PC-3 (cell line): ENCODE results near the gene PTGIR. TPM values are rescaled to one million over a fixed set of nuclear protein-coding genes. Genes with fewer than 3 reads are reported as not detected.

Experiments used
- ATAC-seq: fragments of 200-7000 bp; cut with Tn5 transposase; 2 replicates; pipeline ENCODE4 v1.9.1; 2020; ENCODE audit warnings: mild to moderate bottlenecking, moderate library complexity
- BruUV-seq: library from RNA; stranded (reverse); fragments of 400-500 nt; replicated peaks from 2 replicates; lab custom pipeline; 2021; lab: Mats Ljungman, UMichigan
- CTCF ChIA-PET: fragments of 300-600 bp; sonication (Branson Sonifier 250); formaldehyde crosslinking; loops from one replicate; lab custom pipeline; 2022; ENCODE audit warnings: antibody characterized with exemption; lab: Charles Lee
- POLR2A ChIA-PET: fragments of 300-600 bp; sonication (Branson Sonifier 250); formaldehyde crosslinking; loops from one replicate; lab custom pipeline; 2022; ENCODE audit warnings: antibody characterized with exemption; ENCODE audit not compliant: unreplicated experiment; lab: Charles Lee
- DNase-seq: peaks from one replicate; pipeline ENCODE4 v3.0.0-alpha.2; 2015
- H2AFZ ChIP-seq: fragments of 300-600 bp; sonication (generic); 2 replicates; pipeline ENCODE4 v1.6.0; 2016; ENCODE audit warnings: antibody characterized with exemption, low read length
- H3F3A ChIP-seq: fragments of 300-600 bp; sonication (generic); one replicate; pipeline ENCODE4 v1.6.0; 2017; ENCODE audit warnings: antibody characterized with exemption, low read length, control low read depth, mild to moderate bottlenecking; ENCODE audit not compliant: unreplicated experiment
- H3K27ac ChIP-seq: fragments of 300-600 bp; sonication (generic); 2 replicates; pipeline ENCODE4 v1.5.1; 2016; ENCODE audit warnings: mild to moderate bottlenecking, low read length
- H3K27me3 ChIP-seq: fragments of 300-600 bp; sonication (generic); 2 replicates; pipeline ENCODE4 v1.6.1; 2016; ENCODE audit warnings: low read length, mixed read lengths
- H3K36me3 ChIP-seq: fragments of 300-600 bp; sonication (generic); 2 replicates; pipeline ENCODE4 v1.6.1; 2016; ENCODE audit warnings: low read depth, mixed run types, low read length, mixed read lengths
- H3K4me1 ChIP-seq: fragments of 300-600 bp; sonication (generic); 2 replicates; pipeline ENCODE4 v1.5.1; 2016; ENCODE audit warnings: low read length; ENCODE audit not compliant: insufficient read depth
- H3K4me2 ChIP-seq: fragments of 300-600 bp; sonication (generic); 2 replicates; pipeline ENCODE4 v1.6.0; 2016; ENCODE audit warnings: low read length
- H3K4me3 ChIP-seq: fragments of 300-600 bp; sonication (generic); 2 replicates; pipeline ENCODE4 v1.5.1; 2016; ENCODE audit warnings: mild to moderate bottlenecking, low read length, mixed read lengths
- H3K79me2 ChIP-seq: fragments of 300-600 bp; sonication (generic); 2 replicates; pipeline ENCODE4 v1.6.1; 2017; ENCODE audit warnings: low read length, mixed read lengths
- H3K9ac ChIP-seq: fragments of 300-600 bp; sonication (generic); 2 replicates; pipeline ENCODE4 v1.6.0; 2016; ENCODE audit warnings: mild to moderate bottlenecking, low read length
- H3K9me2 ChIP-seq: fragments of 300-600 bp; sonication (generic); replicated peaks from 2 replicates; pipeline ENCODE4 v1.6.1; 2016; ENCODE audit warnings: mixed run types, low read length, mixed read lengths
- H3K9me3 ChIP-seq: fragments of 300-600 bp; sonication (generic); 2 replicates; pipeline ENCODE4 v1.6.1; 2016; ENCODE audit warnings: low read length, mixed read lengths
- H4K20me1 ChIP-seq: fragments of 300-600 bp; sonication (generic); 2 replicates; pipeline ENCODE4 v1.6.1; 2016; ENCODE audit warnings: low read length, mixed read lengths
- CTCF ChIP-seq: fragments of 300-600 bp; sonication (generic); conservative IDR thresholded peaks from 2 replicates; pipeline ENCODE4 v1.5.1; 2017; ENCODE audit warnings: antibody characterized with exemption, low read depth, mild to moderate bottlenecking, low read length
- EZH2 ChIP-seq: fragments of 300-600 bp; sonication (generic); IDR thresholded peaks from one replicate; pipeline ENCODE4 v1.6.1; 2017; ENCODE audit warnings: antibody characterized with exemption, mild to moderate bottlenecking, low read length; ENCODE audit not compliant: unreplicated experiment
- EZH2phosphoT487 ChIP-seq: fragments of 300-600 bp; sonication (generic); IDR thresholded peaks from 2 replicates; pipeline ENCODE4 v1.6.1; 2018; ENCODE audit warnings: mild to moderate bottlenecking, antibody characterized with exemption, low read length, borderline replicate concordance
- intact Hi-C: fragments of 100-400 bp; cut with micrococcal nuclease; formaldehyde crosslinking; loops from 2 replicates; pipeline ENCODE4 v1.9.0; 2023
- total RNA-seq: library from RNA; depleted of rRNA; stranded (reverse); fragments of >200 nt; gene quantifications from 2 replicates; pipeline ENCODE4 v1.2.3, GENCODE V29; 2014

The PTGIR gene
- total RNA-seq, 1 experiment from 2014 or later = not detected

GRCh38 chr19:46616631-46617322 is 8.1 kb downstream of the PTGIR start:
- Histone ChIP-seq H2AFZ (peak overlapping the region; percentile 34; the same call in 1 of the 2 replicates), H3K4me3 (no peak overlapping the region), H3F3A (no peaks in the 10 kb centered on the region), H3K9me3 (no peaks in the 10 kb centered on the region), H4K20me1 (no peaks in the 10 kb centered on the region), H3K9me2 (no peaks in the 10 kb centered on the region), H3K27me3 (no peaks in the 10 kb centered on the region), H3K9ac (no peak overlapping the region), H3K27ac (no peak overlapping the region), H3K4me2 (no peak overlapping the region), H3K79me2 (no peaks in the 10 kb centered on the region), H3K36me3 (no peaks in the 10 kb centered on the region), H3K4me1 (no peaks in the 10 kb centered on the region)
- intact Hi-C loops = no loop called here
- BruUV-seq = no TSS peak
- CTCF ChIA-PET = interaction anchor here (0.5 to 1.2 kb wide), 3 partner anchors 11 to 137 kb away, joined by 3 to 16 read pairs (median 4); partner anchors contain the start of gene DACT3
- POLR2A ChIA-PET = no interaction called here
- no peak for TF ChIP-seq EZH2phosphoT487
- TF ChIP-seq CTCF = peak; percentile 69
- DNase-seq (peak; percentile 65), ATAC-seq (peak; percentile 72)

GRCh38 chr19:46615966-46616365 is 8.9 kb downstream of the PTGIR start:
- H2AFZ ChIP-seq = no peak overlapping the region
- no peak overlapping the region for H3K9ac ChIP-seq
- TF ChIP-seq EZH2 (no peak), EZH2phosphoT487 (no peak)
- H3K27me3 ChIP-seq = no peaks in the 10 kb centered on the region
- no peaks in the 10 kb centered on the region for H3K79me2 ChIP-seq
- H3K9me3 ChIP-seq = no peaks in the 10 kb centered on the region
- POLR2A ChIA-PET = no interaction called here
- H3K4me3 ChIP-seq = no peak overlapping the region
- DNase-seq = no peak
- no peak overlapping the region for H3K27ac ChIP-seq
- H3K36me3 ChIP-seq = no peaks in the 10 kb centered on the region
- no peak for ATAC-seq
- CTCF ChIA-PET = no interaction called here
- no peaks in the 10 kb centered on the region for H4K20me1 ChIP-seq
- no TSS peak for BruUV-seq
- no peaks in the 10 kb centered on the region for H3F3A ChIP-seq
- H3K9me2 ChIP-seq = no peaks in the 10 kb centered on the region
- no peak overlapping the region for H3K4me2 ChIP-seq
- H3K4me1 ChIP-seq = no peaks in the 10 kb centered on the region
- intact Hi-C loops = no loop called here

- intact Hi-C loops = loop anchor here (1.0 kb wide), 1 partner anchor 48 kb away; no protein-coding TSS in a partner anchor
- Histone ChIP-seq H3K4me3 (no peak overlapping the region), H3K4me1 (no peaks in the 10 kb centered on the region), H3K79me2 (no peaks in the 10 kb centered on the region), H3K27ac (no peak overlapping the region), H4K20me1 (no peaks in the 10 kb centered on the region), H3K36me3 (no peaks in the 10 kb centered on the region), H3K9me2 (no peaks in the 10 kb centered on the region), H3K4me2 (no peak overlapping the region), H3K27me3 (no peaks in the 10 kb centered on the region), H3F3A (no peaks in the 10 kb centered on the region), H3K9me3 (no peaks in the 10 kb centered on the region), H3K9ac (no peak overlapping the region), H2AFZ (peak overlapping the region; percentile 42; the same call in 1 of the 2 replicates)
- no TSS peak for BruUV-seq
- no peak for TF ChIP-seq EZH2phosphoT487
- TF ChIP-seq CTCF = peak; percentile 84
- TF ChIP-seq EZH2 = no peak
- ATAC-seq (peak; percentile 86), DNase-seq (peak; percentile 81)
- CTCF ChIA-PET = interaction anchor here (0.6 to 1.9 kb wide), 3 partner anchors 13 to 172 kb away, joined by 3 to 15 read pairs (median 4); partner anchors contain the start of genes CALM3 and DACT3
- POLR2A ChIA-PET = no interaction called here
Measured at GRCh38 chr19:46614114-46614722, 10.7 kb downstream of the PTGIR start.
